HG02759 (cell line): ENCODE results near the gene UBXN10.

Experiments used
- ATAC-seq: cut with Tn5 transposase; IDR thresholded peaks from one replicate; pipeline ENCODE4 v1.9.1; 2021; ENCODE audit warnings: mild to moderate bottlenecking, moderate library complexity; ENCODE audit not compliant: unreplicated experiment

UBXN10 gene

DNA sequence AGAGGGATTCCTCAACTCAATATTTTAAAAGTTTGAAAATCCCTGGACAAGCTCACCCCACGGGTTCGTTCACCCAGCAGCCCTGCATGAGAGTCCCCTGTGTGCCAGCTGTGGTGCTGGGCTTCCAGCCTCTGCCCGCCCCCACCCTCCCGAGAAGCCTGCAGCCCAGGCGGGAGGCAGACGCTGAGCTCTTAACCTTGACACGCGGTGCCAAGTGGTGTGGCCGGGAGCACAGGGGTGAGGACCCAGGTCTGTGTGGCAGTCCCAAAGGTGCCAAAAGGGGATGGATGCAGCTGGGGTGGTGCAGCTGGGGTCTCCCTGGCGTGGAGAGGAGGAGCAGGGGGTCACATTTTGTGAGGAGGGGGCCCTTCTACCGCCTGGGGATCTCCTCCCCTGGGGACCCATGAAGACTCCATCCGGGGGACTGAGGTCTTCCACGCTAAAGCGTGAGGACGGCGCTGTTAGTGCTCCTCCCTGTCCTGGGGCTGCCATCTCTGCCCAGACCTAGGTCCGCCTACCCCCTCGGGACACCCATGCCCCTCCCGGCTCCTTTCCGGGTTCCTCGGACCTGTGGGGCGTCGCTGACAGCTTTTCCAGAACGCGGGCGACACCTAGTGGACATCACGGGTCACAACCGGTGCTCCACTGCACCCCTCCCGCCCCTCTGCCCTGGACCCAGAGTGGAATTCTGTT, 33.8 kb upstream of the UBXN10 start:
- peak; percentile 74 for ATAC-seq

DNA sequence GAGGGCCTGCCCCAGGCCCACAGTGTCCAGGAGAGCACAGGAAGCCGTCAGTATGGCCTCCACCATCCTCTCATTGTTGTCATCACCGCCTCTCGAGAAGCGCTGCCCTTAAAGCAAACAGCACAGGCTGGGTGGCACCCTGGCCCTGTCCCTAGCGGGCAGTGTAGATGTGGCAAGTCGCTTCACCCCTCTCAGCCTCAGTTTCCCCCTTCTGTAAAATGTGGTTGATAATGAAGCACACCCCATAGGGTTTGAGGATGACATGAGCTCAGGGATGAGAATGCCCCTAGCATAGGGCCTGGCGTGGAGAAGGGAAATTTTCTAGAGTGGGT, 33.3 kb upstream of the UBXN10 start:
- ATAC-seq: no peak

GRCh38 chr1:20153000-20153418, 32.9 kb upstream of the UBXN10 start:
- ATAC-seq: no peak

- ATAC-seq: no peak
Measured at GRCh38 chr1:20154301-20154831, 31.5 kb upstream of the UBXN10 start.

DNA sequence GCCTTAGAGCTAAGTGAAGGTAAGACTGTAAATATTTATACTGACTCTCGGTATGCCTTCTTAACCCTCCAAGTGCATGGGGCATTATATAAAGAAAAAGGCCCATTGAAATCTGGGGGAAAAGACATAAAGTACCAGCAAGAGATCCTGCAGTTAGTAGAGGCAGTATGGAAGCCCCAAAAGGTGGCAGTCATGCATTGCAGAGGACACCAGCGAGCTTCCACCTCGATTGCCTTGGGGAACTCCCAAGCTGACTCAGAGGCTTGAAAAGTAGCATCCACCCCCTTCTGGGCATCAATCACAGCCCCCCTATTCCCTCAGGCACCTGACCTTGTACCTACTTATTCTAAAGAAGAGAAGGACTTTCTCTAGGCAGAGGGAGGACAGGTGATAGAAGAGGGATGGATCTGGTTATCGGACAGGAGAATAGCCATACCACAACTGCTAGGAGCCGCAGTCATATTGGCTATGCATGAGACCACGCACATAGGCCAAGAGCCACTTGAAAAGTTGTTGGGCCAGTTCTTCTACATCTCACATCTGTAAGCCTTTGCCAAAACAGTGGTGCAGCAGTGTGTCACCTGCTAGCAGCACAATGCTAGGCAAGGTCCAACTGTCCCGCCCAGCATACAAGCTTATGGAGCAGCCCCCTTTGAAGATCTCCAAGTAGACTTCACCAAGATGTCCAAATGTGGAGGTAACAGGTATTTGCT, 27.4 kb upstream of the UBXN10 start:
- ATAC-seq: no peak

GRCh38 chr1:20160034-20160433, 25.9 kb upstream of the UBXN10 start:
- no peak for ATAC-seq

- no peak for ATAC-seq
Measured at GRCh38 chr1:20164694-20165202, 21.1 kb upstream of the UBXN10 start.

- no peak for ATAC-seq
Measured at GRCh38 chr1:20165522-20165951, 20.4 kb upstream of the UBXN10 start.

- no peak for ATAC-seq
Measured at GRCh38 chr1:20166051-20166450, 19.8 kb upstream of the UBXN10 start.

- no peak for ATAC-seq
Measured at GRCh38 chr1:20167126-20167525, 18.8 kb upstream of the UBXN10 start.

GRCh38 chr1:20168564-20169491, 17.1 kb upstream of the UBXN10 start:
- no peak for ATAC-seq

- ATAC-seq: no peak
Measured at GRCh38 chr1:20169932-20170331, 16.0 kb upstream of the UBXN10 start.

DNA sequence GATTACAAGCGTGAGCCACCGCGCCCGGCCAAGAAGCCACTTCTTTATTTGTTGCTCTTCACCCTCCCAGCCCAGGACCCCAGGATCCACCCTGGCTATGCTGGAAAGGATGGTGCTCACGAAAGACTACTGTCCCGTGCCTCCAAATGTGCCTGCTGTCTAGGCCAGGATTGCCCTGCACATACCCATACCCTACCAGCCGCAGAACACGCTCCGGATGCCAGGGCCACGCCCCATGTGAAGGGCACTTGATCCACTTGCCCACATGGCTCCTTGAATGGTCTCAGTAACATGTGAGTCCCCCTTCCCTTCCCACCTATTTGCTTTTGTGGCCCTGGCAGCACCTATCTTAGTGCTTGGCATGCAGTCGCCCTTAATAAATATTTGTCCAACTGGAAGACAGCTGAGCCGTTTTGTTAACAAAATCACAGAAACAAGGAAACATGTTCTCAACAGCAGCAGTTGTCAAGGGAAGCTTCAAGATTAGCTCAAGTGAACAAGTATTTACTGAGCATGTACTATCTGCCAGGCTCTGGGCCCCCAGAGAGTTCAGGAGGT, 13.8 kb upstream of the UBXN10 start:
- no peak for ATAC-seq

GRCh38 chr1:20174937-20175666, 10.8 kb upstream of the UBXN10 start:
- no peak for ATAC-seq

GRCh38 chr1:20178634-20179370, 7.1 kb upstream of the UBXN10 start:
- ATAC-seq: no peak

- no peak for ATAC-seq
Measured at GRCh38 chr1:20179371-20180128, 6.3 kb upstream of the UBXN10 start.

GRCh38 chr1:20180129-20180843, 5.6 kb upstream of the UBXN10 start:
- no peak for ATAC-seq

- no peak for ATAC-seq
Measured at GRCh38 chr1:20180844-20181207, 5.1 kb upstream of the UBXN10 start.
